ENCODE results near the gene MAP3K7CL. TPM values are rescaled to one million over a fixed set of nuclear protein-coding genes. Genes with fewer than 3 reads are reported as not detected.

The MAP3K7CL gene
- total RNA-seq, 2 donors from 2014 or later, result 1.3 TPM; not detected in 1

DNA sequence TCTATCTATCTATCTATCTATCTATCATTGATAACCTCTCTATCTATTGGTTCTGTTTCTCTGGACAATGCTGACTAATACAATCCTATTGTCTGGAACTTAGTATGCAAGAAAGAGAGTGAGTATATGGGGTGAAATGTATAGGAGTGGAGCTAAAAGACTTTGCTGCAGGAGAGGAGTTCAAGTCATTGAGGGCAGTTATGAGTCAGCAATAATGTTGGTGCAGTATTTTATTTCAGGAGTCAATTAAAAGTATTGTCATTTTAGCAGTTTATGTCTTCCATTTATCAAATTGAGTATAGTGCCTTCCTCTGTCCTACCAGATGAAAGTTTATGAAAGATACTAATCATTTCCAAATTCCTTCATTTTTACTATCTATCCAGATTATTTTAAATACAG lies 55.8 kb downstream of the MAP3K7CL start:
- H3K27me3 Mint-ChIP-seq (ENCODE audit: insufficient read depth), result no peaks in the 10 kb centered on the region
- H3K9me3 Mint-ChIP-seq, result no peaks in the 10 kb centered on the region
- no peak overlapping the region for H3K4me3 ChIP-seq (ENCODE audit: low read length)
- H3K4me1 Mint-ChIP-seq, result peaks cover 7% of the 10 kb centered on the region
- H3K9me3 ChIP-seq (ENCODE audit: control insufficient read depth, low read length), result no peaks in the 10 kb centered on the region
- DNase-seq, result no peak
- TF ChIP-seq, protein P1, sequence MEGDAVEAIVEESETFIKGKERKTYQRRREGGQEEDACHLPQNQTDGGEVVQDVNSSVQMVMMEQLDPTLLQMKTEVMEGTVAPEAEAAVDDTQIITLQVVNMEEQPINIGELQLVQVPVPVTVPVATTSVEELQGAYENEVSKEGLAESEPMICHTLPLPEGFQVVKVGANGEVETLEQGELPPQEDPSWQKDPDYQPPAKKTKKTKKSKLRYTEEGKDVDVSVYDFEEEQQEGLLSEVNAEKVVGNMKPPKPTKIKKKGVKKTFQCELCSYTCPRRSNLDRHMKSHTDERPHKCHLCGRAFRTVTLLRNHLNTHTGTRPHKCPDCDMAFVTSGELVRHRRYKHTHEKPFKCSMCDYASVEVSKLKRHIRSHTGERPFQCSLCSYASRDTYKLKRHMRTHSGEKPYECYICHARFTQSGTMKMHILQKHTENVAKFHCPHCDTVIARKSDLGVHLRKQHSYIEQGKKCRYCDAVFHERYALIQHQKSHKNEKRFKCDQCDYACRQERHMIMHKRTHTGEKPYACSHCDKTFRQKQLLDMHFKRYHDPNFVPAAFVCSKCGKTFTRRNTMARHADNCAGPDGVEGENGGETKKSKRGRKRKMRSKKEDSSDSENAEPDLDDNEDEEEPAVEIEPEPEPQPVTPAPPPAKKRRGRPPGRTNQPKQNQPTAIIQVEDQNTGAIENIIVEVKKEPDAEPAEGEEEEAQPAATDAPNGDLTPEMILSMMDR (conservative IDR thresholded peaks at IDR 0.05), result no peak
- H3K36me3 ChIP-seq (ENCODE audit: control insufficient read depth, insufficient read depth, low read length), result no peaks in the 10 kb centered on the region
- no peaks in the 10 kb centered on the region for H3K4me1 ChIP-seq (ENCODE audit: control insufficient read depth, insufficient read depth, low read length)
- no peak overlapping the region for H3K27ac Mint-ChIP-seq
- H3K9ac ChIP-seq (ENCODE audit: extremely low read depth, low read length, poor library complexity, severe bottlenecking), result no peak overlapping the region
- H3K4me3 Mint-ChIP-seq, result no peak overlapping the region
- H3K36me3 Mint-ChIP-seq (ENCODE audit: low read depth), result no peaks in the 10 kb centered on the region
- no peak overlapping the region for H3K27ac ChIP-seq (ENCODE audit: low read depth, low read length)
- H3K27me3 ChIP-seq (ENCODE audit: control insufficient read depth, insufficient read depth, low read length, poor library complexity, severe bottlenecking), result no peaks in the 10 kb centered on the region

DNA sequence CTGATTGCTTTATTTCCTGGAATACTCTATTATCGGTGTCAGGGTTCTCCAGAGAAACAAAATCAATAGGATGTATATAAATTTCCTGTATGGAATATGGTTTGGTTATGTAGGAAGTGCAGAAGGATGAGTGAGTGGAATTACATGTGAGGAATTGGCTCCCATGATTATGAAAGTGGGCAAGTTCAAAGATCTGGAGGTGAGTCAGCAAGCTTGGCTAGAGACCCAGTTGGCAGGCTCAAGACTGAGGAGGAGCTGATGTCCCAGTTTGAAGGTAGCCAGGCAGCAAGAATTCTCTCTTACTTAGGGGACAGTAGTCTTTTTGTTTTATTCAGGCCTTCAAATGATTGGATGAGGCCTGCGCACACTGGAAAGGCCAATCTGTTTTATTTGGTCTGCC lies 57.5 kb downstream of the MAP3K7CL start:
- Mint-ChIP-seq H3K27ac (no peak overlapping the region), H3K36me3 (ENCODE audit: low read depth) (no peaks in the 10 kb centered on the region), H3K4me1 (peaks cover 2% of the 10 kb centered on the region), H3K27me3 (ENCODE audit: insufficient read depth) (no peaks in the 10 kb centered on the region), H3K4me3 (no peak overlapping the region), H3K9me3 (no peaks in the 10 kb centered on the region)
- H3K4me3 ChIP-seq (ENCODE audit: low read length), result no peak overlapping the region
- no peak for DNase-seq
- no peaks in the 10 kb centered on the region for H3K9me3 ChIP-seq (ENCODE audit: control insufficient read depth, low read length)
- TF ChIP-seq, protein P1 (conservative IDR thresholded peaks at IDR 0.05), result no peak
- H3K36me3 ChIP-seq (ENCODE audit: control insufficient read depth, insufficient read depth, low read length), result no peaks in the 10 kb centered on the region
- 94 to 100% methylated on average over 2 of the region's 2 CpGs for WGBS, 2 experiments (ENCODE audit: insufficient coverage in 1 of 2, insufficient read length in 1 of 2)
- no peaks in the 10 kb centered on the region for H3K27me3 ChIP-seq (ENCODE audit: control insufficient read depth, insufficient read depth, low read length, poor library complexity, severe bottlenecking)
- no peak overlapping the region for H3K9ac ChIP-seq (ENCODE audit: extremely low read depth, low read length, poor library complexity, severe bottlenecking)
- no peak overlapping the region for H3K27ac ChIP-seq (ENCODE audit: low read depth, low read length)
- H3K4me1 ChIP-seq (ENCODE audit: control insufficient read depth, insufficient read depth, low read length), result no peaks in the 10 kb centered on the region

DNA sequence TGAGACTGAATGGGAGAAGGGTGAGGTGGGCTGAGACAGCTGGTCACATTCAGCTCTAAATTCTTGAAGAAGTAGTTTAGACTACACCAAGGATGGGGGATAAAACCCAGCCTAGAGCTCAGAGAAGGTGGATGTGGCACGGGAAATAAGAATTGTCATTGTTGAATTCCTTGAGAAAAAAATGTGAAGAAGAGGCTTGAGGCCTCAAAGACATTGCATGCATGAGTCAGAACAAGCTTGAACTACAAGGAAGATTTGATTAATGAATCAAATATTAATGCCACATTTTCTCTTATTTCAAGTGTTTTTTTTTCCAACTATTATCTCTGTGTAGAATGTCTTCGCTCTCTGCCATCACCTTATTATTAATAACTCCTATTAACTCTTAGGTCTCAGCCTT lies 58.9 kb downstream of the MAP3K7CL start:
- H3K4me1 Mint-ChIP-seq, result peaks cover 7% of the 10 kb centered on the region
- H3K4me1 ChIP-seq (ENCODE audit: control insufficient read depth, insufficient read depth, low read length), result no peaks in the 10 kb centered on the region
- no peaks in the 10 kb centered on the region for H3K27me3 Mint-ChIP-seq (ENCODE audit: insufficient read depth)
- DNase-seq, result no peak
- no peak overlapping the region for H3K27ac Mint-ChIP-seq
- no peak overlapping the region for H3K4me3 Mint-ChIP-seq
- no peak overlapping the region for H3K9ac ChIP-seq (ENCODE audit: extremely low read depth, low read length, poor library complexity, severe bottlenecking)
- H3K4me3 ChIP-seq (ENCODE audit: low read length), result no peak overlapping the region
- no peaks in the 10 kb centered on the region for H3K36me3 Mint-ChIP-seq (ENCODE audit: low read depth)
- no peaks in the 10 kb centered on the region for H3K36me3 ChIP-seq (ENCODE audit: control insufficient read depth, insufficient read depth, low read length)
- no peak overlapping the region for H3K27ac ChIP-seq (ENCODE audit: low read depth, low read length)
- no peaks in the 10 kb centered on the region for H3K27me3 ChIP-seq (ENCODE audit: control insufficient read depth, insufficient read depth, low read length, poor library complexity, severe bottlenecking)
- TF ChIP-seq, protein P1 (conservative IDR thresholded peaks at IDR 0.05), result no peak
- no peaks in the 10 kb centered on the region for H3K9me3 Mint-ChIP-seq
- H3K9me3 ChIP-seq (ENCODE audit: control insufficient read depth, low read length), result no peaks in the 10 kb centered on the region
- 88 to 93% methylated on average over 2 of the region's 2 CpGs for WGBS, 2 experiments (ENCODE audit: insufficient coverage in 1 of 2, insufficient read length in 1 of 2)

Data from endodermal cell (in vitro differentiated cells).